Measurements from ENCODE around the gene ABCB9. TPM values are rescaled to one million over a fixed set of nuclear protein-coding genes. Genes with fewer than 3 reads are reported as not detected.

The ABCB9 gene
- total RNA-seq, 1 donor from 2014 or later = 4.0 TPM

GRCh38 chr12:122994140-122994675, 27.9 kb upstream of the ABCB9 start:
- no peak for TF ChIP-seq CTCF (conservative IDR thresholded peaks at IDR 0.05; ENCODE audit: low read depth, low read length)
- no peak for DNase-seq (ENCODE audit: low read depth)

GRCh38 chr12:122992386-122992785, 26.1 kb upstream of the ABCB9 start:
- no peak overlapping the region for H3K4me3 ChIP-seq (ENCODE audit: low read depth, low read length)
- TF ChIP-seq CTCF (conservative IDR thresholded peaks at IDR 0.05; ENCODE audit: low read depth, low read length) = no peak
- no peak for DNase-seq (ENCODE audit: low read depth)

More at GRCh38 chr12:122994140-122994675, 27.9 kb upstream of the ABCB9 start:
- H3K4me3 ChIP-seq (ENCODE audit: low read depth, low read length) = no peak overlapping the region

DNA sequence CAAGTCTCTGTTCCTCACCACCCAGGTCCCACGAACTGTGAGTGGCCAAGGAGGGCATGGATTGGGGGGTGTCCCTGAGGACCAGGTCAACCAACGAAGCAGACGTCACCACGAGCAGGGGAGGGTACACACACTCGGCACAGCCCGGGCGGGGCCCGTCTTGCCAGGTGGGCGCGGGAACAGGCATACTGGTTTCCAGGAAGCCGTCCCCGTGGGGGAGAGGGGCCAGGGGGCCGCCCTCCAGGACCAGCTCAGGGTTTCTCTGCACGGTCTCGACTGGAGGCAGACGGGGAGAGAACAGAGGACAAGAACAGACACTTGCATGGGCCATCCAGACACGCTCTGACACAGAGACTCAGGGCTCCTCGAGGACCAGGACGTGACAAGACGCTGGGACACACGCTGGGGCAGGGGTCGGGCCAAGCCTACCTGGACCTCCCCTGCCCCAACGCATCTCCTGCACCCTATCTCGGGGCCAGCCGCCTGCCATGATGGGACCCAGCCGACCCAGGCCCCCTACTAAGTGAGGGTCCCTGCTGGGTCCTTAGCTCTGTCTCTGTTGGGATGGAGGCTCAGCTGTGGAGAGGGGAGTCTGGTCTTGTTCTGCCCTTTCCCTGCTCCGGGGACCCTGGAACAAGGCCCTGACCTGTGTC, 25.5 kb upstream of the ABCB9 start:
- H3K4me3 ChIP-seq (ENCODE audit: low read depth, low read length) = no peak overlapping the region
- DNase-seq (ENCODE audit: low read depth) = no peak
- TF ChIP-seq CTCF (conservative IDR thresholded peaks at IDR 0.05; ENCODE audit: low read depth, low read length) = no peak

- TF ChIP-seq CTCF (conservative IDR thresholded peaks at IDR 0.05; ENCODE audit: low read depth, low read length) = no peak
- H3K4me3 ChIP-seq (ENCODE audit: low read depth, low read length) = no peak overlapping the region
- DNase-seq (ENCODE audit: low read depth) = no peak
Observed at GRCh38 chr12:122990961-122991622, 24.8 kb upstream of the ABCB9 start.

DNA sequence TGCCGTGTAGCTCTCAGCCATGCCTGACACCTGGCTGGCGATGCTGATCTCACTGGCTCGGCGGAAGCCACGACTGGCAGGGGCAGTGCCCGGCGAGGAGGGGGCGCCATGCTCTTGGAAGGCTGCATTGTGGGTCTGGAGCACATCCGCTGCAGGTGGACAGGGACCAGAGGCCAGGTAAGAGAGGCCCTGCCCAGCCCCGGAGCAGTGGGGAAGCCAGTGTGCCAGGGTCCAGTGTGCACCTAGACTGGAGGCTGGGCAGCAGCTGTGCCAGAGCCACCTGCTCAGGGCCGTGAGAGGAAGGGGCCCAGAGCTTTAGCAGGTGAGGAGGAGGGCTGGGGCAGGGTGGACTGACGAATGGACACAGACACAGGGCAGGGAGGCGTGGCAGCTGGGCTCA, 24.3 kb upstream of the ABCB9 start:
- DNase-seq (ENCODE audit: low read depth) = no peak
- no peak overlapping the region for H3K4me3 ChIP-seq (ENCODE audit: low read depth, low read length)
- no peak for TF ChIP-seq CTCF (conservative IDR thresholded peaks at IDR 0.05; ENCODE audit: low read depth, low read length)

DNA sequence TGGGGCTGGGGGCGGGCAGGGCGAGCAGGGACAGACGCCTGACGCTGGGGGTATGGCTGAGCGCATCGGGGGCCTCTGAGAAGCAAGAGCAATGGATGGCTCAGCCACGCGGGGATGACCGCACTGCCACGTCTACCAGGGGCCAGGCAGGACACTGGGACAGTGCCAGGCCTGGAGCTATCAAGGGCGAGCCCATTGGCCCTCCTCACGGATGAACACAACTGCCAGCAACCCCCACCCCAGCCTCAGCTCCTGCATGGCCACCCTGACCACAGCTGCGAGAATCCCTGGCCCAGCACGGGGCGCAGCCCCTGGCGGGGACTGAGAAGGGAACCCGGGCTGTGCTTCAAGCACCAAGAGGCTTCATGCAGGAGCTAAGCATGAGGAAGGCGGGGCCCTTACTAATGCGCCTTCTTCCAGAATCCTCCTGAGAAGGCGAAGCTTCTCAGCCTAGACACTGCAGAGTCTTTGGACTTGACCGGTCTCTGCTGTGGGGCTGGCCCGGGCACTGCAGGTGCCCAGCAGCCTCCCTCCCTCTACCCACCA, 23.7 kb upstream of the ABCB9 start:
- no peak for TF ChIP-seq CTCF (conservative IDR thresholded peaks at IDR 0.05; ENCODE audit: low read depth, low read length)

More for the DNA sequence above, 23.7 kb upstream of the ABCB9 start:
- DNase-seq (ENCODE audit: low read depth) = no peak
- no peak overlapping the region for H3K4me3 ChIP-seq (ENCODE audit: low read depth, low read length)

Measured in epithelial cell of proximal tubule (primary cell).